BJ (cell line): ENCODE results near the gene UQCRC2. TPM values are rescaled to one million over a fixed set of nuclear protein-coding genes. Genes with fewer than 3 reads are reported as not detected.

Source experiments
- CTCF ChIA-PET: fragments of 350-600 bp; formaldehyde crosslinking; extraction: SDS; loops from one replicate; lab custom pipeline; 2021; ENCODE audit warnings: antibody characterized with exemption, inconsistent platforms; lab: Yijun Ruan, JAX
- POLR2A ChIA-PET: fragments of 300-600 bp; sonication (Branson Sonifier 250); formaldehyde crosslinking; extraction: SDS; loops from one replicate; lab custom pipeline; 2021; ENCODE audit warnings: antibody characterized with exemption; lab: Charles Lee
- DNase-seq: peaks from one replicate; pipeline ENCODE4 v3.0.0-alpha.2; 2011; ENCODE audit warnings: low read depth
- H3K27me3 ChIP-seq: 2 replicates; pipeline ENCODE4 v1.6.0; 2011; ENCODE audit warnings: low read length; ENCODE audit not compliant: control insufficient read depth, insufficient read depth
- H3K36me3 ChIP-seq: 2 replicates; pipeline ENCODE4 v1.5.1; 2011; ENCODE audit warnings: low read length; ENCODE audit not compliant: control insufficient read depth, insufficient read depth
- H3K4me3 ChIP-seq: 2 replicates; pipeline ENCODE4 v1.5.1; 2011; ENCODE audit warnings: low read depth, mild to moderate bottlenecking, control low read depth, low read length
- polyA plus RNA-seq: library from polyadenylated mRNA; depleted of rRNA; stranded (reverse); fragments of >200 nt; gene quantifications from 2 replicates; pipeline ENCODE4 v1.2.3, GENCODE V29; 2011
- TF ChIP-seq, protein P1 (sequence below): IDR thresholded peaks from 2 replicates; pipeline ENCODE4 v1.5.1; 2011; ENCODE audit warnings: low read depth, mild to moderate bottlenecking, control low read depth, inconsistent platforms, low read length, moderate library complexity; ENCODE audit not compliant: insufficient read depth

Gene UQCRC2
- polyA plus RNA-seq, 1 experiment: 177 TPM

DNA sequence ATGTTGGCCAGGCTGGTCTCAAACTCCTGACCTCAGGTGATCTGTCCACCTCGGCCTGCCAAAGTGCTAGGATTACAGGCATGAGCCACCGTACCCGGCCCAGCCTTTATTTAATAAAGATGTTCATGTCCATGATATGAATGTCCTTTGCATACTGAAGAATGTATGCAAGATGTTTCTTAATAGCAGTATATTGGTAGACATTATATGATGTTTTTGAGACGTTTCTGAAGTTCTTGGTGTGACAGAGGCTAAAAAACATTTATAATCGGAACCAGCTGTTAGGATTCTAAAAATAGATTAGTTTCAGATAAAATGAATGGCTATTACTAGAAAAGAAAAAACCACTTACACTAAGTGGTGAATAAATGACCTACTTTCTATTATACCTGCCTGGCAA is 36.0 kb downstream of the UQCRC2 start:
- POLR2A ChIA-PET: interaction anchor here (0.7 kb wide), 1 partner anchor 418 kb away, joined by 3 read pairs; no protein-coding TSS in a partner anchor
- peak; percentile 19 for DNase-seq
- CTCF ChIA-PET: interaction anchor here (0.9 to 6.7 kb wide), 5 partner anchors 9 to 199 kb away, joined by 3 to 32 read pairs (median 10); no protein-coding TSS in a partner anchor
- TF ChIP-seq, protein P1, sequence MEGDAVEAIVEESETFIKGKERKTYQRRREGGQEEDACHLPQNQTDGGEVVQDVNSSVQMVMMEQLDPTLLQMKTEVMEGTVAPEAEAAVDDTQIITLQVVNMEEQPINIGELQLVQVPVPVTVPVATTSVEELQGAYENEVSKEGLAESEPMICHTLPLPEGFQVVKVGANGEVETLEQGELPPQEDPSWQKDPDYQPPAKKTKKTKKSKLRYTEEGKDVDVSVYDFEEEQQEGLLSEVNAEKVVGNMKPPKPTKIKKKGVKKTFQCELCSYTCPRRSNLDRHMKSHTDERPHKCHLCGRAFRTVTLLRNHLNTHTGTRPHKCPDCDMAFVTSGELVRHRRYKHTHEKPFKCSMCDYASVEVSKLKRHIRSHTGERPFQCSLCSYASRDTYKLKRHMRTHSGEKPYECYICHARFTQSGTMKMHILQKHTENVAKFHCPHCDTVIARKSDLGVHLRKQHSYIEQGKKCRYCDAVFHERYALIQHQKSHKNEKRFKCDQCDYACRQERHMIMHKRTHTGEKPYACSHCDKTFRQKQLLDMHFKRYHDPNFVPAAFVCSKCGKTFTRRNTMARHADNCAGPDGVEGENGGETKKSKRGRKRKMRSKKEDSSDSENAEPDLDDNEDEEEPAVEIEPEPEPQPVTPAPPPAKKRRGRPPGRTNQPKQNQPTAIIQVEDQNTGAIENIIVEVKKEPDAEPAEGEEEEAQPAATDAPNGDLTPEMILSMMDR: no peak
- H3K4me3 ChIP-seq: no peak overlapping the region
- no peaks in the 10 kb centered on the region for H3K27me3 ChIP-seq
- peaks cover 1% of the 10 kb centered on the region for H3K36me3 ChIP-seq

DNA sequence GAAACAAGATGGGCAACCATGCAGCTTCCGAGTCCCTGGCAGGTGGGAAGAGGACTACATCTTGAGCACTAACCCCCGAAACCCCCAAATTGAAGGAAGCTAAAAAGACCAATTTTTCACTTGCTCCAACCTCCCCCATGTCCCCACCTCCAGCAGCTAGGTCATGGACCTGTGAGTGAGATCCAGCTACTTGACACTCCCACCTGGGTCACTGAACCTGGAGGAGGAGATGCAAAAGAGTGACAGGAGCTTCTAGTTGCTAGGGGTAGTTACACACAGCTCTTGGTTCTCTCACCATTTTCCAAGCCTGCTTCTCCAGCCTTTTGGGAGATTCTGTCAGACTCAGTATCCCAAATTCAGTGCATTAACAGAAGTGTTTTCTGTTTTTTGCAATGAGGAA is 36.6 kb downstream of the UQCRC2 start:
- TF ChIP-seq, protein P1: no peak
- Histone ChIP-seq H3K4me3 (no peak overlapping the region), H3K27me3 (no peaks in the 10 kb centered on the region), H3K36me3 (no peaks in the 10 kb centered on the region)
- CTCF ChIA-PET: interaction anchor here (0.6 to 6.7 kb wide), 9 partner anchors 9 to 198 kb away, joined by 3 to 32 read pairs (median 10); partner anchors contain the start of gene PDZD9
- no peak for DNase-seq
- POLR2A ChIA-PET: no interaction called here

DNA sequence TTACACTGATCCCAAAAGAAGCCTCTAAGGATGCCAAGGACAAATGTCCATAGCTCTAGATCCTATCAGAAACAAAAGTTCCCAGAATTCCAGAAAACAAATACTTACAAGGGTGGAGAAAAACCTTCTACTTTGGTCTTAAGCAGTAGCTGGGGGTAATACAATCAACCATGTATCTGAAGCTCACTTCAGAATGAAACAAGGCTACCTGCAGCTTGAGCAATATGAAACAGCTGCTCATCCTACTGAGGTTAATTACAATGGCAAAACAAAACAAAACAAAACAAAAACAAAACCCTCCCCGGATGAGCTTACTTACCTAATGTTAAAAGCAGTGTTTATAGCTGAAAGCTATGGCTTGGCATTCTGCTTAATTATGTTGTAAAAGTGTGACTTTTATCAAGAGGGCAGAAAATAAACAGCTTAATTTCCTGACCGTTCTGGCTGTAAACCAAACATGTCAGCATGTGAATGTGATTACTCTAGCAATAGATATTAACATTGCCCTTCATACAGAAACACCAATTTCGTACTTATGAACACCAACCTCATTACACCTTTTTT is 37.3 kb downstream of the UQCRC2 start:
- H3K36me3 ChIP-seq: no peaks in the 10 kb centered on the region
- ChIA-PET CTCF (interaction anchor here (0.6 to 6.7 kb wide), 10 partner anchors 10 to 197 kb away, joined by 3 to 32 read pairs (median 8); partner anchors contain the start of genes PDZD9 and VWA3A), POLR2A (no interaction called here)
- H3K27me3 ChIP-seq: no peaks in the 10 kb centered on the region
- H3K4me3 ChIP-seq: no peak overlapping the region
- TF ChIP-seq, protein P1: no peak
- DNase-seq: no peak

DNA sequence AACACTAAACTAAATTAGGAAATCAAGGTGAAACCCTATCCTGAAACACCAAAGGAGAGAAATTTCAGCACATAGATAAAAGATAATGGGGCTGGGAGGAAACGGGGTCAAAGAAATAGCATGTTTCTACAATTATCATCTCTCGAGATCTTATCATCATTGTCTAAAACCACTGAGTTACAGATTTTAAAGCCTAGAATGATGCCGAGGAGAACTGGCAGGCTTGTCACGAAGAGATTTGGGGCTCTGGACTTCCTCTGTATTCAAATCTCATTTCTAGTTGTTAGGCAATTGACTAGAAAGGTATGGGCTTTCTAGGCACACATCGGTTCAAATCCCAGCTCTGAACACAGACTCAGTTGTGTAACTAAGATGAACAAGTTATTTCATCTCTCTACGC is 38.5 kb downstream of the UQCRC2 start:
- no peaks in the 10 kb centered on the region for H3K27me3 ChIP-seq
- no peak for DNase-seq
- H3K36me3 ChIP-seq: no peaks in the 10 kb centered on the region
- H3K4me3 ChIP-seq: no peak overlapping the region
- POLR2A ChIA-PET: no interaction called here
- TF ChIP-seq, protein P1: no peak
- CTCF ChIA-PET: interaction anchor here (1.2 to 6.7 kb wide), 4 partner anchors 9 to 107 kb away, joined by 4 to 32 read pairs (median 12); partner anchors contain the start of gene PDZD9

DNA sequence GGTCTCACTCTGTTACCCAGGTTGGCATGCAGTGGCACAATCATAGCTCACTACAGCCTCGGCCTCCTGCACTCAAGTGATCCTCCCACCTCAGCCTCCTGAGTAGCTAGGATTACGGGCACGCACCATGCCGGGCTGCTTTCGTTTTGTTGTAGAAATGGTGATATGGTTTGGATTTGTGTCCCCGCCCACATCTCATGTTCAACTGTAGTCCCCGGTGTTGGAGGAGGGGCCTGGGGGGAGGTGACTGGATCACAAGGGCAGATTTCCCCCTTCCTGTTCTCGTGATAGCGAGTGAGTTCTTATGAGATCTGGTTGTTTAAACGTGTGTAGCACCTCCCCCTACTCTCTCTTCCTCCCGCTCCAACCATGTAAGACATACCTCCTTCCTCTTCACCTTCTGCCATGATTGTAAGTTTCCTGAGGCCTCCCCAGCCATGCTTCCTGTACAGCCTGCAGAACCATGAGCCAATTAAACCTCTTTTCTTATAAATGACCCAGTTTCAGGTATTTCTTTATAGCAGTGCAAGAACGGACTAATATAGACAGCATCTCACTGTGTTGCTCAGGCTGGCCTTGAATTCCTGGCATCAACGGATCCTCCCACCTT is 41.8 kb downstream of the UQCRC2 start:
- no peaks in the 10 kb centered on the region for H3K27me3 ChIP-seq
- no peaks in the 10 kb centered on the region for H3K36me3 ChIP-seq
- no peak for DNase-seq
- CTCF ChIA-PET: interaction anchor here (0.7 to 6.7 kb wide), 4 partner anchors 12 to 194 kb away, joined by 3 to 32 read pairs (median 11); no protein-coding TSS in a partner anchor
- no peak overlapping the region for H3K4me3 ChIP-seq
- TF ChIP-seq, protein P1: no peak
- POLR2A ChIA-PET: no interaction called here
